ENCODE measurements around the gene CNTNAP5.

CNTNAP5 gene

DNA sequence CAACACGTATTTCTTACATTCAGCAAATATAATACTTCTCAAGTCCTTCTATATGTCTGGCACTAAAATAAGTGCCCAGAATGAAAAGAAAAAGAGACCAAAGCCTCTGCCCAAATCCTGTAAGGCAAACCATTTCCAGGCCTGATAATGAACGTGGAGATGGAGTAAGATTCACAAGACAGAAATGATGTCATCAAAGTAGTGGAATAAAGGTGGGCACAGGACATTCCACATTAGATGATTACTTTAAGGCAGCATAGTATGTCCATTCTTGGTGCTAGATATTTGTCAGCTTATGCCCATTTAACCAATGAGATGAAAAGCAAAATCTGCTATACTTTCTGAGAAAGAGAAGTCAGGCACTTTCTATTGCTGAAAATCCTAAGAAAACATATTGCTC lies 38.5 kb downstream of the CNTNAP5 start:
- DNase-seq (ENCODE audit: low spot score), result no peak

DNA sequence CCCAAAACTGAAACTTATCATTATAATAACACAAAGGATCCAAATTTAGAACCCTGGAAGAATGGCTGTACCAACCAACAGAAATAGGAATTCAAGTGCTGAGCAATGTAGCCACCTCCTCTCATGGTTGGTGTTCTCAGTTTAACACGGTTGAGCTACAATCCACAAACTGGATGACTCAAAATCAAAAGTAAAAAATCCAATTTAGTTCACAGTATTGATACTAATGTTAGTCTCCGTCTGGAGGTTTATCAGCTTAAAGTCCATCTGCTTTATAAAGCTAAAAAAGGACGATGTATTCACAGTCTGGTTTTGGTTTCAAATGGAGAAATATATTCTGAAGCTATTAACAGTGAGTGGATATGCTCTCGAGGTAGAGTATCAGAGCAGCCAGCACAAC lies 40.5 kb downstream of the CNTNAP5 start:
- no peak for DNase-seq (ENCODE audit: low spot score)

DNA sequence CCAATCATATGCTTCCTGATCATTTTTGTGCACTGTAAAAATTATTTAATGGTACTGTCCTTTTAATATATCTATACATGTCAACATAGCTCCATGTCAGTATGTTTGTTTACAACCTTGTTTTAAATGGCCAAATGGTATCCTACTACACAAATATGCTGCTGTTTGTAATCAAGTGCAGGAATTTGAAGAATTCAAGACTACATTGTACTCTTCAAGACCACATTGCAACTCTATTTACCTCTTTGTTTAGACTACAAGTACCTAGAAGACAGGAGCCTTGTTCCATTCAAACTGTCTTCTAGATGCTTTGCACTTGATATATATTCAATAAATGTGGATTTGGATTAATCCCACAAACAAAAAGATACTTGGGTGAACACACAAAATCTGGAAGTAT lies 41.7 kb downstream of the CNTNAP5 start:
- no peak for DNase-seq (ENCODE audit: low spot score)

DNA sequence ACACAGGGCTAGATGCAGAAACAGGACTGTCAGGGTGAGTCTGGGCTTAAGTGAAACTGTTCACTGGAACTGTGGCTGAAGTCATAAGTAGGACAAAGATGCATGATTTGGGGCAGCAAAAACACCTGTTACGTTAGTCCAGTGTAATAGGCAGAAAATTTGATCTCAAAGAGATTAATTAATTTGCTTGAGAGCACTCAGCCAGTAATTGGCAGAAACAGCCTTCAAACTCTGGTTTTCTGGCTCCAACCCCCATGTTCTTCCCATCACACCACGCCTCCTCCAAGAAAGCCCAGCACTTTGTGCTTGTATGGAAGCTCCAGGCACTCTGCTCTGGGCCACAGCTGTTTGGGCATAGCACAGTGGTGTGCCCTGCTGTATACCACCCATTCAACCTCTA lies 54.0 kb downstream of the CNTNAP5 start:
- DNase-seq (ENCODE audit: low spot score), result no peak

DNA sequence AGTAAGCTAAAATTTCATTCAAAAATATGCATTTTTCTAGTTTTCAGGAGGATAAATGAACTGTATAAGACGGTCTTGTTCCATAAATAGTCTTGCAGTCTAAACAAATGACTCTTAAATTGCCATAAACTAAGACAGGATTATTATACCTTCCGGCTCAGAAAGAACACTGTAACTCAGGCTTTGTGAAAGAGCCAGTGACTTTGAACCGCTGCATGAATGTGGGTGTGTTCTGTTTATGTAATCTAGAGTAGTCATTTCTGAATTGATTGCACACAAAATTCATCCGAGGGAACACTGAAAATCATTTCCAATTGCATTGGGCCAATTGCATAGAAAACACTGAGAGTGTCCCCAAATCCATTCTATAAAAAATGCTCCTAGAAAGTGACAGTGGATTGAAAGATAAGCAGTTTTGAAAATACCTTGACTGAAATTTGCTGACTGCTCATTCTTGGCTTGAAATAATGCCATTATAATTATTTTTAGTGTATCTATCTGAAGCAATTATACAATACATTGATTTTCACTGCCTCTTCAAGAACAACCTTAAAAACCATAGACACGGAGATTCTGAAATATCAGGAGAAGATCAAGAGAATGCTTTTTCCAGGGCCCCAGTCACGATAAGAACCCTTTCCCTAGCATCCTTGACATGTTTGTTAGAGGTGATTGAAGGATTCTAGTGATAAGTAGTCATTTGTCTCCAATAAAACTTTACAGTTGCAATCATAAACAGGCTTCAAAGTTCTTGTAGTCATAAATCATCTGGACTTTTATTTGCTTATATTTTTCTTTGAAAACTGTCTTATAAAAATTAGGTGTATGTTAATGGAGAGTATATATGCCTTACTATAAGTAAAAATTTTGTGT lies 55.4 kb downstream of the CNTNAP5 start:
- no peak for DNase-seq (ENCODE audit: low spot score)

DNA sequence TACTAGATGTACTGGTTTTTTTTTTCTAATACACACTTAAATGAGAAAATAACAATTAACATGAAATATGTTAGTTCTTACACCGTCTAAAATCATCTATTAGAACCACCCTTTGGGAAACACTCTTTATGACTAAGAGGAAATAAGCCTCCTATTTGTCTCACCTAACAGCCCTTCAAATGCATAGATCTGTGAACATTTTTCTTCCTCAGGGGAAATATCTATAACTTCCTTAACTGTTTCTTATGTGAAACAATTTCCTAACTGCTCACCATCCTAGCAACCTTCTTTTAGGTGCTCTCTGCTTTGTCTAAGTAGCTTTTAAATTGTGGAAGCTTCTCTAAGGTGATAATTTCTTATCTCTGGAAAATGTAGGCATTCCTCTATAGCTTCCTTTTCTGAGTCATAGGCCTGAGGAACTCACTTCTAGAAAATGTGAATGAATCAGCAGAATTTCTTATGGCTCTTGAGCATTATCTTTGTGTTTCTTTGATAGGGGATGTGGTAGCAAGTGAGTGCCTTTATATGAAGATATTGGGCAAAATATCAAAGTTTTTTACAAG lies 56.1 kb downstream of the CNTNAP5 start:
- DNase-seq (ENCODE audit: low spot score), result no peak

DNA sequence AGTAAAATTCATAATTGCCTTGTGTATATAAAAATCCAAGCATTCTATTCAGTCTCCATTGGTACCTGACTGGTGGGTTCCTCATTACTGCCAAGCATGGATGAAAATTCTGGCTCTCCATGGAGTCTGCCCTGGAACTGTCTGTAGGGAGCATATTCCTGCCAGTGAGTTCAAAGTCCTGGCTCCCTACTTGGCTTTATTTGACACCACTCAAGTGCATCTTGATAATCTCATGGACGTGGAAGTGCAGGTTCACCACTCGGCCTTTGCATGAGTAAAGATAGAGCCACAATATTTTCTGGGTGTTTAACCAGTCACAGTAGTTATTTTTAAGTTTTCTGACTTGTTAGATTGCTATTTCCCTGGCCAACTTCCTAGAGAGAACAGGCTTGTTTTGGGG lies 63.5 kb downstream of the CNTNAP5 start:
- no peak for DNase-seq (ENCODE audit: low spot score)

DNA sequence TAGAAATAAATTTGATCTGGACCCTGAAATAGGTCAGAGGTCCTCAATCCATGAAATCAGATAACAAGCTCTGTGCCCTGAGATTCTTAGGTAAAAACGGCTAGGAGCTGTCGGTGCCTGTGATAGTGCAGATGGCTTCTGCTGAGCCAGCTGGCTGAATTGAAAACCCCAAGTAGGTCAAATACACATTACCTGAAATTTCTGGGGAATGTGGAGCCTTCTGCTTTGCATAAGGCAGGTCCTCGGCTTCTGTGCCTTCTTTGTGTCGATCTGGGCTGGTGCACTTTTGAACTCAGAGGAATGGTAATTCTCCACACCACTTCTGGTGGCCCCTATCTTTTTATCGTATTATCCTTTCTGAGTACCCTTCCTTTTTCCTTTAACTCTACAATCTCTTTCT lies 66.6 kb downstream of the CNTNAP5 start:
- DNase-seq (ENCODE audit: low spot score), result no peak

DNA sequence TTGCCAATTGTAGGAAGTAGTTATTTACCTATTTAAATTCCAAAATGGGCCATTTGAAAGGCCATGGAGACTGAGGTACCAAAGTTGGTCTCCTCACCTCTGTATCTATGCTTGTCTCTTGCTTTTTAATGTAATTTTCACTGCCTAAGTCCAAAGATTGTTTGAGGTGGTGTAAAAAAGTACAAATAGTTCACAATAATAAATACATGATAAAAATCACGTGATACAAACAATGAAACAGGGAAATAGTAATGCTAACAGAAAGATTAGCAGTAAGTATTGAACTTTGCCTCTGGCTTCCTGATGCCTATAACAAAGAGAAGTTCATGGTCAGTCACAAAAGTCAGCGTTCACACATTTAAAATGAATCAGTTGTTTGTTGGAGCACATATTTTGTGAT lies 67.6 kb downstream of the CNTNAP5 start:
- DNase-seq (ENCODE audit: low spot score), result no peak

DNA sequence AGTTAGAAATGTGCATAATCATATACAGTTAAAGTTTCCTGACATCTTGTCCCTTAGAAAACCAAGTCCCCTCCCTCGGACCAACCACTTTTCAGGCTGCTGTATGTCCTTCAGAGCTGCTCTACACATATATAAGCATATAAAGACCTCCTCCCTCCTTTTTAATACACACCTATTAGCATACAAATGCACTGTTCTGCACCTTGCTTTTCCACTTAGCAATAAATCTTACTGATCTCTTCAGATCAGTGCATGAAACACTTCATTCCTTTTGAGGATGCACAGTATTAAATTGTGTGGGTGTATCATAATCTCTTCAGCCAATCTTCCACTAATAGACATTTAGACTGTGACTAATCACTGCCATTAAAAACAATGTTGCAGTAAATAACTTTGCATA lies 79.8 kb downstream of the CNTNAP5 start:
- DNase-seq (ENCODE audit: low spot score), result no peak

DNA sequence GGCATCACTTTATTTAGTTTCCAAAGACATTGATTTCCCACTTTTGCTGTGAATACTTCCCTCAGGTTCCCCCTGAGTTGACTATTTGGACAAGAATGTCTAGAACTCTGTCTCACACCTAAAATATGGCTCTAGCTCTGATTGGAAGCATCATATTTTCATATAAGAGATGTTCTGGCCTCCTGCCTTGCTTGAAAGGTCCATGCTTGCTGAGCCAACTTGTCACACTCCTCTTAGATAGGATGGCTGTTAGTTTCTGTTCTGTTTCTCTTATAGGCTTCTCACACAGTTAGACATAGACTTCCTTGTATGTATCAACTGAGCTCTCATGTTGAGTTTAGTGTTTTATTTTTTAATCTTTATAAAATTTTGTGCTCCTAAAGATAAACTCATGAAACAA lies 87.1 kb downstream of the CNTNAP5 start:
- DNase-seq (ENCODE audit: low spot score), result no peak

DNA sequence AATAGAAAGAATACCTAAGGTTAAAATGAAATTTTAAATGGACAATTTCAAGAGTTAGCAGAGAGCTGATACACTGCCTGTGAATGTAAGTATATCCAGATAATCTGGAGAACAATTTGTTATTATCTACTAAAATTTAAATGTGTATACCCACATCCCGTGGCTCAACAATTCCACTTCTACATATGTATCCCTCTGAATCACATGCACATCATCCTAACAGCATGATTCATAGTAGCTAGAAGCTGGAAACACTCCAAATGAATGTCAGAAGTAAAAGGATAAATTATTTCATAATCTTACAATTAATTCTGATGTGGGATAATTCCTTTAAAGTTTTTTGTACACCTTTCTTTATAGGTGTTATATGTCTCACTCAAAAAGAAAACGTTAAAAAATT lies 87.9 kb downstream of the CNTNAP5 start:
- DNase-seq (ENCODE audit: low spot score), result no peak

DNA sequence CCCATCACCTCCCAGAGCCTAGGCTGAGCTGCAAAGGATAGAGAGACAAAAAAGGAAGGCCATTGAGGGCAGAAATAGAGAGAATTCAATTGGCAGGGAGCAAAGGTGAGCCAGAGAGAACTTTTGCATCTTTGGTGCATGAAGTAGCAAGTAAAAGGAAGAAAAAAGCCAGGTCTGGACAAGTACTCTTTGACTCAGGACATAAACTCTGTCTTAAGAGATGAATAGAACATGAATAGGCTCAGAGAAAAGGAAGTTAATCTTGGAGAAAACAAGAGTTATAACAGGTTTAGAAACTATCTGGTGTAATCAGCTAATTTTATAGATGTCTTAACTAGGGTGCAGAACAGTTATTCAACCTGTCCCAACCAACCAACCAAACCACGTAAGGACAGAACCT lies 95.2 kb downstream of the CNTNAP5 start:
- no peak for DNase-seq (ENCODE audit: low spot score)

DNA sequence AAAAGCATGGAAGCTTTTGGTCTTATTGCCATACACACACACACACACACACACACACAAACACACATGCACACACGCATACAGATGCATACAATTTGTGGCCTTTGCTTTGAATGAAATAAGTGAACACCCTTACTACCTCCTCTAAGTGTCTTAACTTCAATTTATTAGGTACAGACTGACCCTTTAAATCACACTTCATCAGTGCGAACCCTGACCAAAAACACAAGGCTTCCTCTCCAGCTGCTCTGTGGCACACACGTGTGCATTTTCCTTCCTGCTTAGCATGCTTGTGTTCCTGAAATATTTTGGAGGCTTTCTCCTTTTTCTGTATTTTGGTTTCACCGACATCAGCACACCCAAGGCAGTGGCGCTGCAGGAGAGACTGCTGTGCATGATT lies 96.0 kb downstream of the CNTNAP5 start:
- no peak for DNase-seq (ENCODE audit: low spot score)

DNA sequence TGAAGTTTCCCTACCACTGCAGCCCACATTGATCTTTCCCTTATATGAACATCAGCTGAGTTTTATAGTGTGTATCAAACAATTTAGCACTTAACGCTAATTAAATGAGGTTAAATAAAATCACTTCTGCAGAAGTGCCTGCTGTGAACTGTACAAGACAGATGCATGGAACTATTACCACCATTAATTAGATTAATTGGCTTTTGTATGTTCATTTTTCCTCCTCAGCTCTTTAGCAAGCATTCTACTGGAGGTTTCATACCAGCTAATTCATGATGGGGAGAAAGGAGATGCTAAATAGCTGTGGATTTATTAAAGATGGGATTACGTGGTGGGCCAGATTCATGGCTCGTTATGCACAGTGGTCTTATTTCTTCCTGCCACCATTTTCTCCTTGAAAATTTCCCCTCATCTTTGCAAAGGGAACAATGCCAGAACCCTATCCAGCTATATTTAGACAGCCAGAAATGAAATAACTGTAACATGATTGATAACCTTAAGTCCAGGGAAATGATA lies 96.7 kb downstream of the CNTNAP5 start:
- DNase-seq (ENCODE audit: low spot score), result no peak

DNA sequence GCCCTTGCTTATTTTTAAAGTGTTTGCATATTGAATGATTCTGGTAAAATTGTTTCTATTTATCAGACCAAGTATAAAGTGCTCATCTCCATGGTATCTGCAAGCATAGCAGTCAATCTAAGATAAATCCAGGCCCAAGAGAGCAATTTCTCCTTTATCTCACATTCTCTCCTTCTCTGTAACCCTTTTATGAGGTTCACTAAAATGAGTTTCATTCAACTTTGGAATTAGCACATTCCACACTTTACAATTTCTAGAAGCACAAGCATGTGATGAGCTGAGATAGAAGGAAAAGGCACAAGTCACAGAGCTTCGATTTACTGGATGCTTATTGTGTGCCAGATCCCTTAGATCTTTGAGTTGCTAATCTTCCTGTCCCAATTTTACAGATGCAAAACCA lies 97.3 kb downstream of the CNTNAP5 start:
- DNase-seq (ENCODE audit: low spot score), result no peak

DNA sequence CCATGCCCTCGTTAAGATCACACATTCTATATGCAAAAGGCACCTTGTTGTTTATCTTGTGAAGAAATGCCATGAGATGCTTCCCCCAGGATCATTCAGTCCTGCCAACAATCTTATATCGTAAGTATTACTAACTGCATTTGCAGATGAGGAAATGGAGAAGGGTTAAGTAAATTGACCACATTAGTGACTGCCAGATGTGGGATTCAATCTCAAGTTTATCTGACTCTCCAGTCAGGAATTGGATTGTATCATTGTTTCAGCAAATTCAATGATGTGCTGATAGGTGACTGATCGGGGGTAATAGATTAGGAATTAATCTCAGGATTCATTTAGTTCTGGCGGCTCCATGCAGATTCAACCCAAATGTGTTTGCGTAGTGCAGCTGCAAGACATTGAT lies 106.2 kb downstream of the CNTNAP5 start:
- DNase-seq (ENCODE audit: low spot score), result no peak

DNA sequence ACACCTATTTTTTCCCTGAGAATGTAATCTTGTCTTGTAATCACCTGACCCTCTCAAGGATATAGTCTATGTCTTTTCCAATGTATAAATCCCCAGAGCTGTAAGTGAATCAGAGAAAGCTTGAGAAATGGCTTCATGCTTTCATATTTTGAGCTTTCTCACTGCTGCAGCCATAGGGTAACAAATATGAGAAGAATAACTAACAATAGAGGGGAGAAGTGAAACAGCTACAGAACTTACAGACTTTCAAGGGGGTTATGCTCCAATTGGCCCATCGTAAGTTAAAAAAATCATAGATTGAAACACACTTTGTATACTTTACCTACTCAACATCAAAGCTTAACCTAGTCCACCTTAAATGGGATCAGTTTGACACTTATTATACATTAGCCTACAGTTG lies 111.0 kb downstream of the CNTNAP5 start:
- no peak for DNase-seq (ENCODE audit: low spot score)

DNA sequence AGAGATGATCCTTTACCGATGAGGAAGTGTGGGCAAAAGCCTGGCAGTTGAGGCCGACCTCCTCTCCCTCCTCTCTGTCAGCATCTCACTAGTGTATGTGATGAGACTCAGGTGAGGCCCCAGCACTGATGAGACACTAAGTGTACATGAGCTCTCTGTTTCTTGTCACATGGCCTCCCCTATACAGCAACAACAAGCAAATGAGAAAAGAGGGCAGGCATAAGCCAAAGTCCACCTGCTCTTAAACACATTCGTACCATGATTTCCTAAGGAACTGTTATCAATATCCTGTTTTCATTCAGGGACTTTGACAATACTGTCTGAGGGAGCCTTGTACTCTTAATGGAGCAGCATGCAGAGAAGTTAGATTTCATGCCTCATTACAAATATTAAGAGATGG lies 113.0 kb downstream of the CNTNAP5 start:
- no peak for DNase-seq (ENCODE audit: low spot score)

DNA sequence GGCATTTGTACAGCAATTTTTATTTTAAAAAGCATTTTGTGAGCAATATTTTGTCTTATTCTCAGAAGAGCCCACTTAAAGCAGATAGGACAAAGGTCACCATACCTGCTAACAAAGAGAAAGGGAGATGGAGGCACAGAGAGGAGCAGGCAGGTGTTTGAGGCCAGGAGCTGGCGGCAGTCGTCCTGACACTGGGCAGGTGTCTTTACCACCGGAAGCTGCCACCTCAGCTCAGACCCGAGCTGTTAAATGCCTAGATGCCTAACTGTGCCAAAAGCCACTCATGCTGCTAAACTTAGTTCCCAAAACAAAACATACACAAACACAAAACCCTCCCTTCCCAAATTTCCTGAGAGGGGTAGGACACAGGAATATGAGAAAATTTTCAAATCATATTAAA lies 120.9 kb downstream of the CNTNAP5 start:
- DNase-seq (ENCODE audit: low spot score), result no peak

DNA sequence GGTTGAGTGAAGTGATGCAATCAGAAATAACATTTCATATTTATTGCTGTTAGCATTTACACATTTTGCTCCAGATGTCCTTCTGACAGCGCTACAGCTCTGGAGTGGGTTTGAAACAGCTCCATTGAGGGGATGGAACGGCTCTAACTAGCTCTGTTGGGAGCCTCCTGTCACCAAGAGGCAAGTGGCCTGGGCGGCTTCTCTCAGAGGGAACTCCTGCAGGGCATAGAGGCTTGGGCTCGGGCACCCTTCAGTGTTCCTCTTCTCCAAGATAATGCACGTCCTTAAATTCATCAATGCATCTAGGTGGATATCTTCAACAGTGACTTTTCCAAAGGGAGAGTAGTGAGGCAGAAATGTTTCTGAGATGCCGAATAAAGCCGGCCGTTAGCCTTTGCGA lies 122.5 kb downstream of the CNTNAP5 start:
- no peak for DNase-seq (ENCODE audit: low spot score)

DNA sequence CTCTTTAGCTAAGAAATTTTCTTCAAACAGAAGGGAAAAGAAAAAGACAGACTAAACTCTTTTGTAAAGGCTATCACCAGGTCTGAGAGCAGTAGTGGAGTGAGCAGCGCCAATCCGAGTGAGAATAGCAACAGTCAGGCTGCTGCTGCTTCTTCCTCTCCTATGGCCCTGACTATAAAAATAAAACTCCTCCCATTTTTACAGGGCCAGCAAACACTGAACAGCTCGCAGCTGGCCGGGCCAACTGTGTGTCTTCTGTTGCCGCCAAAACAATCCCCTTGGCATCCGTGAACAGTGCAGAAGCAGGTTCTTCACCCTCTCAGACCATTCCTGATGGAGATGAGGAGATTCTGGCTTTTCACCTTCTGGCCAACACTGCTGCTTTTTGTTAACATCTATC lies 124.5 kb downstream of the CNTNAP5 start:
- DNase-seq (ENCODE audit: low spot score), result no peak

DNA sequence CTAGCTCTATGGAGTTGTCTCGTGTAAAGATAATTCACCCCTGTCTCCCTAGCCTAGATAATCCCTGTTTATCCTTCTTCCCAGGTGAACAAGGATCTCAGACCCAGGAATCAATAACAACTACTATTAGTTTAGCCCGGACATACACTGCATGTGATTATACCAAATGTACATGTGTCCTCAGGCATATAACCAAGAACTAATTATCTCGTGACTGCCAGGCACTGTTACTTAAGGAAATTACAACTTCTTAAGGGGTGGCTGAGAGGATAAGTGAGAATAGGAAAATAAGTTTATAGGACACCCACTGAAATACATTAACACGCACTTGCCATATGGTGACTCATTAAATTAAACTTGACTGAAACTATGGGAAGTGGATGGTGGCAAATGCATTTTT lies 126.6 kb downstream of the CNTNAP5 start:
- no peak for DNase-seq (ENCODE audit: low spot score)

DNA sequence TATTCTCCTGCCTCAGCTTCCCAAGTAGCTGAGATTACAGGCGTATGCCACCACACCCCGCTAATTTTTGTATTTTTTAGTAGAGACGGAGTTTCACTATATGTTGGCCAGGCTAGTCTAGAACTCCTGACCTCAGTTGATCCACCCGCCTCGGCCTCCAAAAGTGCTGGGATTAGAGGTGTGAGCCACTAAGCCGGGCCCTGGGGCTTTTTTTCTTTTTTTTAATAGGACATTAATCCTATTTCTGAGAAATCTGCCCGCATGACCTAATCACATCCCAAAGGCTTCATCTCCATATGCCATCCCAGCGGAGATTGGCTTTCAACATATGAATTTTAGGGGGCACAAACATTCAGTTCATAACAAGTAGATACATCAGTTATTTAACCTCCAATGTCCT lies 128.6 kb downstream of the CNTNAP5 start:
- DNase-seq (ENCODE audit: low spot score), result no peak

Data from germinal center (tissue), 1 donor.